SK-N-SH (cell line): ENCODE results near the gene CACNA1D. TPM values are rescaled to one million over a fixed set of nuclear protein-coding genes. Genes with fewer than 3 reads are reported as not detected.
"Not testable (repeated sequence)": the region's sequence is repeated elsewhere in the genome, so short reads cannot be mapped to it uniquely, and the experiment has no call there.

Experiments
- CTCF ChIA-PET: fragments of 300-600, 350-600 bp; formaldehyde crosslinking; extraction: SDS; loops from one replicate; lab custom pipeline; 2021; lab: Yijun Ruan, JAX
- POLR2A ChIA-PET: fragments of 350-600 bp; sonication (Branson Sonifier 250); formaldehyde crosslinking; extraction: SDS; loops from one replicate; lab custom pipeline; 2020; ENCODE audit warnings: antibody characterized with exemption, inconsistent platforms; lab: Yijun Ruan, JAX
- DNase-seq: peaks from one replicate; pipeline ENCODE4 v3.0.0; 2012
- H2AFZ ChIP-seq: fragments of 200-600 bp; sonication (generic); 2 replicates; pipeline ENCODE4 v1.8.1; 2016; ENCODE audit warnings: antibody characterized with exemption, mild to moderate bottlenecking, low read depth
- H3F3A ChIP-seq: fragments of 200-600 bp; sonication (generic); replicated peaks from 2 replicates; pipeline ENCODE3; 2016; ENCODE audit warnings: antibody characterized with exemption, mild to moderate bottlenecking; ENCODE audit not compliant: insufficient read depth
- H3K27ac ChIP-seq, 2 experiments: fragments of 200-500 bp in 1 of 2; fragments of 200-600 bp in 1 of 2; sonication (Bioruptor generic) in 1 of 2; sonication (generic), shearing (Covaris generic) in 1 of 2; 2 replicates each; pipeline versions ENCODE4 v1.5.1 to v1.6.1; 2014 to 2016; ENCODE audit warnings: low read depth in 2 of 2, inconsistent platforms in 1 of 2, low read length in 1 of 2, mild to moderate bottlenecking in 1 of 2, mixed read lengths in 1 of 2
- H3K27me3 ChIP-seq: fragments of 200-600 bp; sonication (generic), shearing (Covaris generic); 2 replicates; pipeline ENCODE4 v1.6.1; 2016; ENCODE audit warnings: mixed run types; ENCODE audit not compliant: insufficient read depth
- H3K36me3 ChIP-seq, 2 experiments: fragments of 200-500 bp in 1 of 2; fragments of 200-600 bp in 1 of 2; sonication (Bioruptor generic) in 1 of 2; sonication (generic) in 1 of 2; replicated peaks in 1 of 2; 2 replicates each; pipeline versions ENCODE3 to v1.5.1; 2014 to 2016; ENCODE audit warnings: low read length in 1 of 2, mild to moderate bottlenecking in 1 of 2; ENCODE audit not compliant: insufficient read depth in 2 of 2, control insufficient read depth in 1 of 2
- H3K4me1 ChIP-seq, 2 experiments: fragments of 200-500 bp in 1 of 2; fragments of 200-600 bp in 1 of 2; sonication (Bioruptor generic) in 1 of 2; sonication (generic), shearing (Covaris generic) in 1 of 2; 2 replicates each; pipeline versions ENCODE4 v1.5.1 to v1.6.1; 2014 to 2016; ENCODE audit warnings: low read depth in 1 of 2, low read length in 1 of 2, mixed run types in 1 of 2; ENCODE audit not compliant: insufficient read depth in 2 of 2, control insufficient read depth in 1 of 2
- H3K4me2 ChIP-seq: fragments of 200-600 bp; sonication (generic), shearing (Covaris generic); 2 replicates; pipeline ENCODE4 v1.6.1; 2017; ENCODE audit warnings: mixed run types
- H3K4me3 ChIP-seq, 2 experiments: fragments of 200-500 bp in 1 of 2; fragments of 200-600 bp in 1 of 2; sonication (Bioruptor generic) in 1 of 2; sonication (generic), shearing (Covaris generic) in 1 of 2; 2 replicates each; pipeline versions ENCODE4 v1.5.1 to v1.8.1; 2014 to 2016; ENCODE audit warnings: low read depth in 2 of 2, inconsistent platforms in 1 of 2, low read length in 1 of 2, mild to moderate bottlenecking in 1 of 2, mixed read lengths in 1 of 2, moderate library complexity in 1 of 2
- H3K79me2 ChIP-seq: fragments of 200-600 bp; sonication (generic); 2 replicates; pipeline ENCODE4 v1.8.1; 2017; ENCODE audit warnings: mild to moderate bottlenecking; ENCODE audit not compliant: insufficient read depth
- H3K9ac ChIP-seq: fragments of 200-600 bp; sonication (generic); 2 replicates; pipeline ENCODE4 v1.6.1; 2017; ENCODE audit warnings: mixed run types
- H3K9me2 ChIP-seq: fragments of 200-600 bp; sonication (generic); 2 replicates; pipeline ENCODE4 v1.6.1; 2017; ENCODE audit warnings: mixed run types
- H3K9me3 ChIP-seq: fragments of 200-600 bp; sonication (generic); 2 replicates; pipeline ENCODE4 v1.6.1; 2017; ENCODE audit warnings: mixed run types, mild to moderate bottlenecking, moderate library complexity
- H4K20me1 ChIP-seq: fragments of 200-600 bp; sonication (generic); 2 replicates; pipeline ENCODE4 v1.6.1; 2017; ENCODE audit warnings: mild to moderate bottlenecking, mixed run types; ENCODE audit not compliant: insufficient read depth
- CHD2 ChIP-seq: fragments of 150-350 bp; IDR thresholded peaks from 2 replicates; pipeline ENCODE4 v1.6.1; 2018; ENCODE audit warnings: low read length; ENCODE audit not compliant: partially characterized antibody
- FOSL2 ChIP-seq: IDR thresholded peaks from 2 replicates; pipeline ENCODE4 v1.4.0; 2012; ENCODE audit warnings: low read depth, mild to moderate bottlenecking, moderate library complexity, borderline replicate concordance
- FOXJ3 ChIP-seq: sonication (generic); formaldehyde crosslinking; IDR thresholded peaks from 2 replicates; pipeline ENCODE4 v1.5.1; 2020; ENCODE audit warnings: mild to moderate bottlenecking, missing genetic modification reagents
- GABPA ChIP-seq: IDR thresholded peaks from 2 replicates; pipeline ENCODE4 v1.4.0; 2012; ENCODE audit warnings: low read depth, mild to moderate bottlenecking
- GATA2 ChIP-seq: sonication (generic); formaldehyde crosslinking; IDR thresholded peaks from 2 replicates; pipeline ENCODE4 v1.5.0; 2020; ENCODE audit warnings: mild to moderate bottlenecking, missing genetic modification reagents
- MEF2A ChIP-seq: IDR thresholded peaks from 2 replicates; pipeline ENCODE4 v1.4.0; 2012; ENCODE audit warnings: low read depth, borderline replicate concordance
- MXI1 ChIP-seq: IDR thresholded peaks from 2 replicates; pipeline ENCODE4 v1.6.1; 2012; ENCODE audit warnings: mild to moderate bottlenecking, low read depth, low read length, improper control_type of control experiment
- NFIC ChIP-seq: IDR thresholded peaks from 2 replicates; pipeline ENCODE4 v1.4.0; 2012; ENCODE audit warnings: borderline replicate concordance
- POLR2AphosphoS5 ChIP-seq: IDR thresholded peaks from 2 replicates; pipeline ENCODE4 v1.6.1; 2012; ENCODE audit warnings: low read depth, low read length
- RFX5 ChIP-seq: IDR thresholded peaks from 2 replicates; pipeline ENCODE4 v1.6.1; 2012; ENCODE audit warnings: mild to moderate bottlenecking, improper control_type of control experiment, low read length
- SIN3A ChIP-seq: IDR thresholded peaks from 2 replicates; pipeline ENCODE4 v1.6.1; 2012; ENCODE audit warnings: low read depth, mild to moderate bottlenecking, low read length, moderate library complexity, borderline replicate concordance
- SMC3 ChIP-seq: IDR thresholded peaks from 2 replicates; pipeline ENCODE4 v1.6.1; 2012; ENCODE audit warnings: low read depth, low read length, improper control_type of control experiment
- TAF1 ChIP-seq: IDR thresholded peaks from 2 replicates; pipeline ENCODE4 v1.6.1; 2012; ENCODE audit warnings: low read depth, mild to moderate bottlenecking, low read length, moderate library complexity, borderline replicate concordance
- TCF12 ChIP-seq: IDR thresholded peaks from 2 replicates; pipeline ENCODE4 v1.4.0; 2012
- TEAD4 ChIP-seq: IDR thresholded peaks from 2 replicates; pipeline ENCODE4 v1.4.0; 2012; ENCODE audit warnings: mild to moderate bottlenecking, borderline replicate concordance; ENCODE audit not compliant: insufficient read depth
- YY1 ChIP-seq: IDR thresholded peaks from 2 replicates; pipeline ENCODE4 v1.4.0; 2012; ENCODE audit warnings: low read depth, mild to moderate bottlenecking
- WGBS: methylation state at CpG from one replicate; pipeline ENCODE4 v1.1.6; 2017; ENCODE audit warnings: low lambda C conversion rate; 5-methylcytosine and 5-hydroxymethylcytosine counted together
- polyA plus RNA-seq, 3 experiments: library from polyadenylated mRNA; depleted of rRNA; stranded (reverse); fragments of >200 nt; gene quantifications; 2 replicates each; pipeline ENCODE4 v1.2.3, GENCODE V29; 2012
- TF ChIP-seq, protein P1 (sequence below): IDR thresholded peaks from 2 replicates; pipeline ENCODE4 v1.4.0; 2012; ENCODE audit warnings: low read depth, borderline replicate concordance
- TF ChIP-seq, protein P2 (sequence below): fragments of 200-600 bp; sonication (generic); IDR thresholded peaks from 2 replicates; pipeline ENCODE4 v1.6.1; 2017; ENCODE audit warnings: antibody characterized with exemption, mild to moderate bottlenecking, moderate library complexity

CACNA1D gene
- polyA plus RNA-seq, 1 of the 3 experiments (the other 2 are of a cell fraction) = 0.12 TPM

DNA sequence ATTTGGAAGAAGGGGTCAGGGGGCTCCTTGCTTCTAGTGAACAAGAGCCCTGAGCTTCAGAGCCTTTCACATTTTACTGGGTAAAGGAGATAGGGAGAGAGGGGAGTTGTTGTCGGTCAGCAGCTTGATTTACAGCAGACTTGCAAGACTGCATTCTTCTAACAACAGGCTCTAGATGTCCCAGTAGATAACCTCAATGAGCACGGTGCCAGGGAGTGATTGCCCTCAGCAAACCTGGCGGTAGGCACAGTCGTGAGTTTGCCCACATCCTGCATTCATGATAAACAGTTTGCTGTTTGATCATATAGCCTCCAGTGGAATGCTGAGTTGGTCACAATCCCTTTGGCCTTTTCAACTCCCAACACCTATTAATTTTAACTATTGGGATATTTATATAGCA lies 170.4 kb downstream of the CACNA1D start:
- H3F3A ChIP-seq, H3K27ac ChIP-seq, H3K9me3 ChIP-seq, H3K9me2 ChIP-seq, DNase-seq, H4K20me1 ChIP-seq, H3K27me3 ChIP-seq, POLR2A ChIA-PET, H2AFZ ChIP-seq, H3K36me3 ChIP-seq, H3K4me3 ChIP-seq, H3K79me2 ChIP-seq, H3K4me2 ChIP-seq, H3K9ac ChIP-seq: not testable (repeated sequence)
- CTCF ChIA-PET = interaction anchor here (1.2 kb wide), 1 partner anchor 13 kb away, joined by 3 read pairs; no protein-coding TSS in a partner anchor
- peaks cover 0 to 24% of the 10 kb centered on the region in 2 experiments; a peak in 1 of 4 replicates for H3K4me1 ChIP-seq
- 0 out of 2 replicates have a peak, but pooled peaks have one; percentile 20 for TF ChIP-seq GATA2 (CRISPR knock-in tag)
- 30% methylated on average over 4 of the region's 4 CpGs for WGBS

DNA sequence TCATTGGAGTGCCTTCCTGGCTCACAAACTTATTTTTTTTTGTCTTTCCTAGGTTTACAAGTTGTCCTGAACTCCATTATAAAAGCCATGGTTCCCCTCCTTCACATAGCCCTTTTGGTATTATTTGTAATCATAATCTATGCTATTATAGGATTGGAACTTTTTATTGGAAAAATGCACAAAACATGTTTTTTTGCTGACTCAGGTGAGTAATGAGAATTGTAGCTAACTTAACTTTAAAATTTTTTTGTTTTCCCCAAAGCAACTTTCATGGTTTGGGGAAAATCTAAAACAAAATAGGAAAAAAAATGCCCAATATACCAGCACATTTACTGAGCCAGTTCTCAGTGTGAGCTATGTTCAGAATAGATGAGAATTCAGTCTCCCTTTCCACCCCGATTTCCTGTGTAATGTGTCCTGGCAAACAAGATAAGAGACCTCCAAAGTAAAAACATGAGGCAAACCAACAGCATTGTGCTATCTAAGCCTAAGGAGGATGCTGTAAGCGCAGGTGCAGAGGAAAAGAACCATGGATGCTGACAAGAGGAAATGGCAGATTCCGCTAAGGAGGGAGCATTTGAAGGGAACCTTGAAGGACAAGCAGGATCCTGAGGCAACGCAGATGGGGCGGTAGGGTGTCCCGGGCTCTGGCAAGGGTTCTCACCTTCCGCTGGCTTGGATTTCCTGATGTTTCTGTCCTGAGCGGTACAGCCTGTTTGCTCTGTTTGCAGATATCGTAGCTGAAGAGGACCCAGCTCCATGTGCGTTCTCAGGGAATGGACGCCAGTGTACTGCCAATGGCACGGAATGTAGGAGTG lies 171.4 kb downstream of the CACNA1D start:
- H4K20me1 ChIP-seq = no peaks in the 10 kb centered on the region
- ChIA-PET POLR2A (no interaction called here), CTCF (interaction anchor here (0.6 to 2.4 kb wide), 4 partner anchors 14 to 447 kb away, joined by 3 to 10 read pairs (median 3); no protein-coding TSS in a partner anchor)
- H3K4me1 ChIP-seq = peaks cover 0 to 22% of the 10 kb centered on the region in 2 experiments; a peak in 2 of 4 replicates
- no peak overlapping the region for H2AFZ ChIP-seq
- H3F3A ChIP-seq = no peaks in the 10 kb centered on the region
- no peak overlapping the region for H3K9ac ChIP-seq
- no peak for DNase-seq
- H3K36me3 ChIP-seq = no peaks in the 10 kb centered on the region
- 55% methylated on average over 12 of the region's 12 CpGs for WGBS
- H3K9me3 ChIP-seq = no peaks in the 10 kb centered on the region
- TF ChIP-seq CHD2 (no peak), SIN3A (no peak)
- TF ChIP-seq, protein P1, sequence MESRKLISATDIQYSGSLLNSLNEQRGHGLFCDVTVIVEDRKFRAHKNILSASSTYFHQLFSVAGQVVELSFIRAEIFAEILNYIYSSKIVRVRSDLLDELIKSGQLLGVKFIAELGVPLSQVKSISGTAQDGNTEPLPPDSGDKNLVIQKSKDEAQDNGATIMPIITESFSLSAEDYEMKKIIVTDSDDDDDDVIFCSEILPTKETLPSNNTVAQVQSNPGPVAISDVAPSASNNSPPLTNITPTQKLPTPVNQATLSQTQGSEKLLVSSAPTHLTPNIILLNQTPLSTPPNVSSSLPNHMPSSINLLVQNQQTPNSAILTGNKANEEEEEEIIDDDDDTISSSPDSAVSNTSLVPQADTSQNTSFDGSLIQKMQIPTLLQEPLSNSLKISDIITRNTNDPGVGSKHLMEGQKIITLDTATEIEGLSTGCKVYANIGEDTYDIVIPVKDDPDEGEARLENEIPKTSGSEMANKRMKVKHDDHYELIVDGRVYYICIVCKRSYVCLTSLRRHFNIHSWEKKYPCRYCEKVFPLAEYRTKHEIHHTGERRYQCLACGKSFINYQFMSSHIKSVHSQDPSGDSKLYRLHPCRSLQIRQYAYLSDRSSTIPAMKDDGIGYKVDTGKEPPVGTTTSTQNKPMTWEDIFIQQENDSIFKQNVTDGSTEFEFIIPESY = no peak
- no peaks in the 10 kb centered on the region; the same call in 1 of the 2 replicates for H3K27me3 ChIP-seq
- H3K27ac ChIP-seq = no peak overlapping the region
- no peak overlapping the region for H3K4me2 ChIP-seq
- no peaks in the 10 kb centered on the region for H3K9me2 ChIP-seq
- H3K4me3 ChIP-seq = no peak overlapping the region
- no peaks in the 10 kb centered on the region for H3K79me2 ChIP-seq

DNA sequence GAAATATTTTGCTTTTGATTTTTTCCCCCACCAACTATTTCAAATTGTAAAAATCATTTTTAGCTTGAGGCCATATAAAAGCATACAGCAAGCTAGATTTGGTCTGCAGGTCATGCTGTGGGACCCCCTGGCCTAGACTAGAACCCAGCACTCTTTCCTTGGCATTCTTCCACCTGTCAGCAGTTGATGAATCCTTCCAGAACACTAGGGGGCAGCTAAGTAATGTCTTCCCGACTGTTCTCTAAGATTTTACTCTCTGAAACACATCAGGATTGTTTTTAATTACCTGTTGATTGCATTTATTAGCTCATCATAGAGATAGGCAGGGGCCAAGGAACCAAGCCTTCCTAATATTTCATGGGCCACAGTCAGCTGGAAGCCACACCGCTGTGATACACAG lies 174.5 kb downstream of the CACNA1D start:
- H3F3A ChIP-seq = no peaks in the 10 kb centered on the region
- no peak overlapping the region for H3K4me2 ChIP-seq
- ChIA-PET CTCF (interaction anchor here (0.6 to 4.3 kb wide), 13 partner anchors 9 to 294 kb away, joined by 3 to 27 read pairs (median 5); partner anchors contain the start of gene CACNA1D), POLR2A (no interaction called here)
- H3K27ac ChIP-seq = no peak overlapping the region; a peak in 1 of 4 replicates
- H3K27me3 ChIP-seq = no peaks in the 10 kb centered on the region; the same call in 1 of the 2 replicates
- H3K36me3 ChIP-seq = no peaks in the 10 kb centered on the region
- 24% methylated on average over 2 of the region's 2 CpGs for WGBS
- peaks cover 0 to 40% of the 10 kb centered on the region in 2 experiments; a peak in 2 of 4 replicates for H3K4me1 ChIP-seq
- H3K9me2 ChIP-seq = no peaks in the 10 kb centered on the region
- H4K20me1 ChIP-seq = no peaks in the 10 kb centered on the region
- no peaks in the 10 kb centered on the region for H3K79me2 ChIP-seq
- H2AFZ ChIP-seq = no peak overlapping the region
- no peak overlapping the region for H3K4me3 ChIP-seq
- DNase-seq = no peak
- H3K9ac ChIP-seq = no peak overlapping the region
- H3K9me3 ChIP-seq = no peaks in the 10 kb centered on the region
- TF ChIP-seq TAF1 (no peak), POLR2AphosphoS5 (no peak), RFX5 (no peak), NFIC (no peak), MEF2A (no peak), TCF12 (no peak), MXI1 (no peak), GABPA (no peak), FOXJ3 (no peak), FOSL2 (no peak), TEAD4 (no peak), YY1 (no peak), SMC3 (peak; percentile 39)
- TF ChIP-seq, protein P2, sequence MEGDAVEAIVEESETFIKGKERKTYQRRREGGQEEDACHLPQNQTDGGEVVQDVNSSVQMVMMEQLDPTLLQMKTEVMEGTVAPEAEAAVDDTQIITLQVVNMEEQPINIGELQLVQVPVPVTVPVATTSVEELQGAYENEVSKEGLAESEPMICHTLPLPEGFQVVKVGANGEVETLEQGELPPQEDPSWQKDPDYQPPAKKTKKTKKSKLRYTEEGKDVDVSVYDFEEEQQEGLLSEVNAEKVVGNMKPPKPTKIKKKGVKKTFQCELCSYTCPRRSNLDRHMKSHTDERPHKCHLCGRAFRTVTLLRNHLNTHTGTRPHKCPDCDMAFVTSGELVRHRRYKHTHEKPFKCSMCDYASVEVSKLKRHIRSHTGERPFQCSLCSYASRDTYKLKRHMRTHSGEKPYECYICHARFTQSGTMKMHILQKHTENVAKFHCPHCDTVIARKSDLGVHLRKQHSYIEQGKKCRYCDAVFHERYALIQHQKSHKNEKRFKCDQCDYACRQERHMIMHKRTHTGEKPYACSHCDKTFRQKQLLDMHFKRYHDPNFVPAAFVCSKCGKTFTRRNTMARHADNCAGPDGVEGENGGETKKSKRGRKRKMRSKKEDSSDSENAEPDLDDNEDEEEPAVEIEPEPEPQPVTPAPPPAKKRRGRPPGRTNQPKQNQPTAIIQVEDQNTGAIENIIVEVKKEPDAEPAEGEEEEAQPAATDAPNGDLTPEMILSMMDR = peak; percentile 44
